HG03097 (cell line): ENCODE results near the gene AMMECR1.
A peak's percentile ranks its signal among the peaks of the same experiment; 100 is the strongest.

ENCODE experiments used
- ATAC-seq: cut with Tn5 transposase; IDR thresholded peaks from one replicate; pipeline ENCODE4 v1.9.1; 2021; ENCODE audit not compliant: unreplicated experiment, low FRiP score

The AMMECR1 gene

DNA sequence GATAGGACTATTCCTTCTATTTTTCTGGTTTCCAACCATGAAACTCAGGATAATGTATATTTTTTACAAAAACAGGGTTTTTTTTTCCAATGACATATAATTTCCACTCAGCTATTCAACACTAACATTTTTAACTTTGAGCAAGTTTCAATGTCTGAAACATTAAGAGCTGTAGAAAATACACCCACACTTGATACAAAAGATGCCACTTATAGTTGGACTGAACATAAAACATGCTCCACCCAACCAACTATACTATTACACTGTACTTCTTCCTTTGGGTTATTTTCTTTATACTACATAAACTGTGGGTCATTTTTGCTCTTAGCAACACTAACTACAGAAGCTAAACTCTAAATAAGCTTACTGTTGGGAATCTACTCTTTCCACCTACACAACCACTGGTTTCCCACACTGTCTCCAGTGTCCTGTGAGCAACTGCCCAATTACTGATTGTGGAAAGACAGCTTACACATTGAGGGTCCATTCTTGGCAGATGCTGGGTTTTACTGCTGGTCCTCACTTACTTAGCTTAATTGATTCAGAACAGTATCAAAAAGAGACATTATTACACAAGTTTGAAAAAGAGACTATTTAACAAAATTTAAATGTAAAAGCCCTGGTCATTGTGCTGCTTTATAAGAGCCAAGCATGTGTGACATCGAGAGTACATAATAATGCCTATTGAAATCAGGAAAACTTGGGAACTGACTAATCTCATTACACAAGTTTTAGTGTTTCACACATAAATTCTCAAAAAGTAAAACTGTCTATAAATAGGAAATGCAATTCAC is 6.3 kb downstream of the AMMECR1 start:
- ATAC-seq, result no peak

DNA sequence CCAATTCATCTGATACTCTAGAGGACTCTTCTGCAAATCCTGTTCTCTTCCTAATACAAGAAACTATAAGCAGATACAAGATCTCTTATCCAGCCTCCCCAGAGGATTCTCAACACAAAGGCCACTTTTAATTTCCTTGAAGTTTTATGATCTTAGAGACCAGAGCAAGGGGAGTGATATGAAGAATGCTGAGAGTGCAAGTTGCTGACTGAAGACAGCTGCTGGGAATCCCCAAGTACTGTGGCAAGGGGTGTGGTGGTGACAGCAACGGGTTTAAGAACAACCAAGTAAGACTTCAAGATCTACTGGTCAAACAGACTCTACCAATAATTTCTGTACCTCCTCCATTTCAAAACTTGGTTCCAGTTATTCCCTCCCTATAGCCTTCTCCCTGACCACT is 7.0 kb downstream of the AMMECR1 start:
- no peak for ATAC-seq

DNA sequence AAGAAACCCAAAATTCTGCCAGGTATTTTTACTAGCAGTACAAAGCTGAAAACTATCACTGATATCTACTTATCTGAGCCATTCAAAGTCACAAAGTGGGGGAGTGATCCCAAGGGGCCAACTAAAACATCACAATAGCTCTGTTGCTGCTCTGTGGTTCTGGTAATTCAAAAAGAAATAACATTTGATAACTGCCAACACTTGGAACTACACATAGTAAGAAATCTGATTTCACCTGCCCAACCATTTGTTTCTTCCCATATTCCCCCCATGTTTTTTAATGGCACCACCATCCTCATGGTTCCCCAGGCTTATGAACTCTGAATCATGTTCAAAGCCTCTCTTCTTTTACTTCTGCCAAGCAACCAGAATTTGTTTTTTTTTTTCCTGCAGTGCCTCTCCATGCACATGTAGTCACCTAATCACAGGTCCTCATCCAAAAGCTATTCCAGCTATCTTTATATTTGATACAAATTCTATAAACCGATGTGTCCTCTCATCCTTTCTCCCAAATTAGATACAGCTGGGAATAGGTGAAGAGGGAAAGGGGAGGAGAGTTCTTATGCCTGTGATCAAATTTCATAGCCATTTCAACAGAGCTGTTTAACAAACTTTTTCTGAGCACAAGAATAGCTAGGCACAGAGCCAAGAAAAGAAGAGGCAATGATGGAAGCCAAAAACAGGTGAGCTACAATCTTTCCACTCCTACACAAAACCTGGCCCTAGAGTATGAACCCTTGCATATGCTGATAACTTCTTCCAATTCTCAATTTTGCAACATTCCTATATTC is 7.7 kb downstream of the AMMECR1 start:
- no peak for ATAC-seq

DNA sequence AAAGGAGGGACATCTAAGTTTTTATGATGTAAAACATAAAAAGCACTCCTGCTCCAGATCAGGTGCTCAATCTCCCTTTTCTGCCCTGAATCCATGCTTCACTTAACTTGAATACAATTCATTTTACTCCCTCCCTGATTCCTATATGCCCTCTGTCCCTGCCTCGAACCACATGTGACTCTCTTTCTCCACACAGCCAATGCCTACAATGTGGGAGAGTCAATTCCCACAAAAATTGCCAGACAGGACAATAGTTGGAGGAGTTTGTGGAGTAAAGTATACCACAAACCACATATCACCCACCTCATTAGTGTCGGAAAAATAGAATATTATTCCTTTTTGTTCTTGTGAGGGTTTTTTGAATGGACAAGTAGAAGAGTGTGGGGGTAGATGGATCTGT is 9.7 kb downstream of the AMMECR1 start:
- no peak for ATAC-seq

DNA sequence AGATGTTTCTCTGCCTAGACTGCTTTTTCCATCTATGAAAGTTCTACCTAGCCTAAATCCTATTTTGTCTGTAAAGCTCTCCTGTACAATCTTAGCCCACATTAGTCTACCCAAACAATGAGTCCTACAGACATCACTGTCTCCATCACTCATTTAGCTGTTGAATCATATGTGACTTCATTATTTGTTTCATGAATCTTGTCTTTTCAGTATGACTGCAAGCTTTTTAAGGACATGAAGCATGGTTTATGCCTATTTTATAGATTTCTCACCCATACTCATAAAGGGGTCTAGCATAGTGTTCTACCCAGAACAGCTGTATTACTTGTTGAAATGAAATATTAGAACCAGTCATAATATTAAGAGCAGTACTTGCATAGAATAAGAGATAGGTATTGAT is 13.0 kb downstream of the AMMECR1 start:
- ATAC-seq, result no peak

DNA sequence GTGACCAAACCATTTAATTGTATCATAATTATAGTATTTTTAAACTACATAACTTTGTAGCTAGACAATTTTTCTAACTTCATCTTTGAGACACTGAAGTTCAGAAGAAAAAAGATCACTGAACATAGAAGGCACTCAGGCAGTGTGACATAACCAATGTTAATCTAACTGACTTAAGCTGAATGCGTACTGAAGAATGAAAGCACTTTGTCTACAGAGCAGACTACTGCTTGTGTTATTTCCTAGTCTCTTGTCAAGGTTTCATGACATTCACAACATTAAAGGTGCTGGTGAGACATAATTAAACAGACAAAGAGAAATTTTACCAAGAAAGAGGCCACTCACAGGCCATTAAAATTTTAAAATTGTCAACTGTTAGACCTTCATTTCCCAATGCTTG is 13.5 kb downstream of the AMMECR1 start:
- no peak for ATAC-seq

DNA sequence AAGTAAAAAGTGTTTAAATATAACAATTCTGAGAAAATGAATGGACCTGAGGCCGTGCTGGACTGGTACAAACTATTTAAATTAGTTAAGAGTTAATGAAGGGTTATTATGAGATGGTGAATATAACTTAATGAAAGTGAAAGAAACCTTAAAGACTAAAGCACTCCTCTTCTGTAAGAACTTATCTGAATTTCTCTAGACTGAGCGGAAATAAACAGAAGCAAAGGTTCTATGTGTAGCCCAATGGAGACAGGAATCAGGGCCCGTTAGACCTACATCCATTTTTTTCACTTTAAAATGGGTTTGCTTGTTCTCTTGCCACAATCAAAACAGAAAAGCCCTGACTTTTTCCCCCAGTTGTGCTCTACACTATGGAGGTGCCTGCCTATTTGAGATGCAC is 14.9 kb downstream of the AMMECR1 start:
- ATAC-seq, result no peak

DNA sequence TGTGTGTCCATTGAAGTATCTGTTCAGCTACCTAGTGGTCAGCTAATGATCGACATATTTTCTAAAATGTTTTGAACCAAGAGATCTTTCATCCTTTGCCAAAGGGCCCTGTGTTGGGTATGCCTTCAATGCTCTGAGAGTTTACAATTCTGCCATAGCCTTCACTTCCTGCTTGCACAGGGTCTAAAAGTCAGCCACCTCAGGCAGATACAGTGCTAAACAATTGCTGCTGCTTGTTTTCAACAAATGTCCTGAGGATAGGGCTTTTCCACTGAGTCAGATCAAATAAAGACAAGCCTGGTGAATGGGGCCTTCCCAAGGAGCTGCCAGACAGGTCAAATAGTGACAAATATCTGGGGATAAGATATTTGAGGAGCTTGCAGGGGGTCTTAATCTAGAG is 16.7 kb downstream of the AMMECR1 start:
- no peak for ATAC-seq

DNA sequence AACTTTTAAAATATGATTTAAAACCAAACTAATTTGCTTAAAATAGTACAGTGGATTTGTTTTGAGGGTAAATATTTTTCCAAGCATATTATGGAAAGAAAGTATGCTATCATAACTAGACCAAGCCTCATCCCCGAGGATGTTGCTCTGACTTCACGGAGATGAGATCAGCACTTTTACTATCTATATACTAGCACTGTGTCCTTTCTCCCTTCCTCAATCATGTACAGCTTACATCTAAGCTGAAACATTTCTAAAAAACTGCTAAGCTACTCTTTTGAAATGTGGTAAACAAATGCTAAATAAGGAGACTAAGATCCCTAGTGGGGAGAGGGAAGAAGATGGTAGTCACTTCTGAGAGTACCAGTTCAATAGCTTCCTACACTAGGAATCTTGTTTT is 23.8 kb downstream of the AMMECR1 start:
- ATAC-seq, result no peak

DNA sequence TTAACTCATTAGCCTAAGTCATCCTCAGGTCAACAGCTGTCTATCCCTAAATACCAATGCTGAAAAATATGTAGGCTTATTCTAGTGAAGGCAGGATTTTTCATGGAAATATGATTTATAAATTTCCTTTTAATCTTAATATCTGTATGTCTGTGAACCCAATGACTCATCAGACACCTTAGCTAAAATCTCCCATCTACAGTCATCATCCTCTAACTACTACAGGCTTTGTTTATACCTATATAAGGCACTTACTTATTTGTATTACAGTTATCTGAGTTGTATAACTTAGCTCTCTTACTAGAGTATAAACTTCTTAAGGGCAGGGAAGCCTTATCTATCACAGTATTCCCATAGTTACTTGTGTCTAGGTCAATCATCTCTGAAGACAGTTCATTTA is 24.2 kb downstream of the AMMECR1 start:
- ATAC-seq, result no peak

DNA sequence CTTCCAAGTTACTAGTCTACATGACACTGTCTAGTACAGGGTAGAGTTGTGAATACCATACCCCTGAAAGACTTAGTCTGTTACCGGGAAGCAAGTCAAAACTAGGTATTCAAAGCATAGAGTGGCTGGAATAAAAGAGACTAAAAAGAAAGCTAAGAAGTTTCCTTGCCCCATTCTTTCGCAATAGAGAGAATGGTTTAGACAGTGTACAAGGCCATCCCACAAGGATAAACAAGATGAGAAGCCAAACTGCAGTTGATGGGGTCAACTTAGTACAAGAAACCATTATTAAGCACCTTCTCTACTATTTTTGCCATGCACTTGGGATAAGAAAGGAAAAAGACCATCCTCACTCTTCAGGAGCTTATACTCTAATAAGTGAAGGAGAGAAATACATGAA is 30.3 kb downstream of the AMMECR1 start:
- ATAC-seq, result no peak

DNA sequence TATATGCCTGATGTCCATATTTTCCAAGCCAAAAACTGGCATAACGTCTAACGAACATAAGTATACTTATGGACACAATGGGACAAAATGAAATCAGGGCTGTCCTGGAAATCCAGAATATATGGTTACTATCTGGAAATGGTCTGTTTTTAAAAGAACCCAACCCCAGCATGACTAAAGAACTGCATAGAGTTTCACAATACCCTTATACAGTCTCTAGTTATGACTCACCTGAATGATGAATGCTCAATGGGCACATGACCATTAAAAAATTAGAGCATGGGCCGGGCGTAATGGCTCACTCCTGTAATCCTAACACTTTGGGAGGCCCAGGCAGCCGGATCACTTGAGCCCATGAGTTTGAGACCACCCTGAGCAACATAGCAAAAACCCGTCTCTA is 31.8 kb downstream of the AMMECR1 start:
- no peak for ATAC-seq

DNA sequence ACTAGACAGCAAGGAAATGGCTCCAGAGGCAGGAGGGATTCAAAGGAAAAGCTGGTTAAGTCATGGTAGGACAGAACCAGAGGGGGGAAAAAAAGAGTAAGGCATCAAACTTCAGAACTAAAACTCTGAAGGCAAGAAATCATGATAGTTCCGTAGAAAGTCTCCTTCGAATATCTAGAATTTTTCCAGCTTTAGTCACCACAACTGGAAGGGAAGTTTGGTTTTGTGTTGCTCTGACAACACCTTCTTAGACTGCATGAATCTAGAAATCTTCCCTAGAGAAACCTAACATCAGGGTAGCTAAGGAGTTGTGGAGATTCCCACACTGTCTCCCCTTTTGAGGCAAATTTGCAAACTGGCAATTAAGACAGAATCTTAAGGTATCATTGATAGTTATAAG is 33.7 kb downstream of the AMMECR1 start:
- no peak for ATAC-seq

DNA sequence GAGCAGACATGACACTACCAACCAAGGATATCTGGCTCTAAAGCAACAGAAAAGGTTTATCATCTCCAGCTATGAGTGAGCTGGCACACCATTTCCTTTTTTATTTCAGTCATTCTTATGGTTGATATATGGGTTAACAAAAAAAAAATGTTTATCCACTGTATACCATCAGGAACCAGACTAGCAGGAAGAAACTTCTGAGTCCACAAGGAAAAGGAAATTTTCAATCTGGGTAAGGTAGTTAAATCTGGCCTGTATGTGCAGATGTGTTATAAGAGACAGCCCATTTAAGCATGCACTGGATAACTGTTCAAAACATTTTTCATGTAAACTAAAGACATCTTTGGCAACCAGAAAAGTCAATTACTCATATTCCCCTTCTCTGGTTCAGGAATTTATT is 35.0 kb downstream of the AMMECR1 start:
- ATAC-seq, result no peak

DNA sequence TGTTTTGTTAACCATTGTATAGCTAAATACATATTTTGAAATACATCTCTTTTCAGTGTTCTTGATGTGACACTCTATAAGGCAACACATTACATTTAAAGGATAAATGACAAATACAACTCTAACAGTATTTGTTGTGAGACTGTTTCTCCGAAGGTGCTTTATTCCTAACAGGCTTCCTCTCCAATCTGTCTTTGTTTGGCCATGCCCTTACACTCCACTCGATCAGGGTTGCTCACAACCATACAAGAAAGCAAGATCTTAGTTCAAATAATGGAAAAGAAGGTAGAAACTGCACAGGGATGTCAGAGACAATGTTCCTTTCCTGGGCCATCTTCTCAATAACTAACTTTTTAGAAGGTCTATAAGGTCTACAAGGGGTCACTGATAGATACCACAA is 36.5 kb downstream of the AMMECR1 start:
- no peak for ATAC-seq

DNA sequence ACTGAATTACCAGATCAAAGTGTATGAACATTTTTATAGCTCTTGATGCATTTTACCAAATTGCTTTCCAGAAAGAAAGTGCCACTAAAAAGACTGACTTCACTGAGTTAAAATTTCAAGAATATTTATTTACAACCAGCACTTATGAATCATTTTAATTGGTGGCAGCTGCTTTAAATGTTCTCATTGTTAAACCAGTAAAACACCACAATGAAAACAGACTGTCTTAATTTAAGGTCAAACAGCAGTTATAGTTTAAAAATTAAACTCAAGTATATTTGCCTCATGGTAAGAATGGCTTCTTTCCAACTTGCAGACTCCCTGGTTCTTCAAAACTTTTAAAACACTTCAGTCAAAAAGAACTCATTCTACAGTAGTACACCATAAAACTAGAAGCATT is 36.9 kb downstream of the AMMECR1 start:
- no peak for ATAC-seq

DNA sequence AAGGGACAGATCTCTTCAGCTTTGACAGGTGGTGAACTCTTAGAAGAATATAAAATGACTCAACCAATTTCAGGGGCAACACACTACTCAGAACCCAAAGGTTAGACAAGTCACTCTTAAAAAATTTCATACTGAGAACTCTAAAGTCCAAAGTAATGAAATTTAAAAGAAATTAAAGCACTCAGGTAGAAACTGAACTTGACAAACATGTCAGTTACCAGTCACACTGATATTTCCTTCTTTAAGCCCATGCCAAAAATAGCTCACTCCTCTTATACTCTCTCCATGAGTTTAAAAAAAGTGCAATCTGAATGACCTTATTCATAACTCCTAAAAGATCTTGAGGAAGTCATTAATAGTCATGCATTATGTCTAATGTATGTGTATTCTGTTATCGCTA is 40.3 kb downstream of the AMMECR1 start:
- no peak for ATAC-seq

DNA sequence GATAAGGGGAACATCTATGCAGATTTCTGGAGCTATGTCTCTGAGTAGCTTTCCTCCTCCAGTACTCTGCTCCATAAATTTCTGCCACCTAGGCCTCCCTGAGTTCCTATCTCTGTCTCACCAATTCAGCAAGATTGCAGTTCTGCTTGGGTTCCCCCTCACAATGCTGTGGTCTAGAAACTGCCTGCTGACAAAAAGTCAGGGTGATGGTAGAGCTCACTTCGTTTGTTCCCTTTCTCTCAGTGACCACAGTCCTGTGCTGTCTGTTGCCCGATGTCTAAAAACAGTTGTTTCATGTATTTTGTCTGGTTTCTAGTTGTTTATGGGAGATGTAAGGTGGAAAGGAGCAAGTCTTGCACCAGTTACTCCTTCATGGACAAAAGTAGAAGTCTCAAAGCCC is 41.1 kb downstream of the AMMECR1 start:
- peak; percentile 78 for ATAC-seq

DNA sequence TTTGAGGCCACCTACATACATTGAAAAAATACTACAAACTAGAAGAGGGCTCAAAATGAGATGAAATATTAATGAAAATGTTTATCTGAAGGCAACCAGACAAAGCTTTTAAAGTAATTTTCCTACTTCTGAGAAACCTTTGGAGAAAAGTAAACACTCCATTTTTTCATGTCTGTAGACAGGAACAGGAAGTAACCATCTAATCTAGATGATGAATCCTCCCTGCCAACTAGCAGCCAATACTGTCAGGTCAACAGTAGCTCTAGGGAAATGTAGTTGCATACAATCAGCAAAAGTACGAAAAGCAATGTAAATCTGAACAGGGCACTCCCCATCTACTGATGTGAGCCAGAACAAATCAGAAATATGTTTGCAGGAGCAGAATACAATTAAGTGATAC is 49.0 kb downstream of the AMMECR1 start:
- no peak for ATAC-seq

DNA sequence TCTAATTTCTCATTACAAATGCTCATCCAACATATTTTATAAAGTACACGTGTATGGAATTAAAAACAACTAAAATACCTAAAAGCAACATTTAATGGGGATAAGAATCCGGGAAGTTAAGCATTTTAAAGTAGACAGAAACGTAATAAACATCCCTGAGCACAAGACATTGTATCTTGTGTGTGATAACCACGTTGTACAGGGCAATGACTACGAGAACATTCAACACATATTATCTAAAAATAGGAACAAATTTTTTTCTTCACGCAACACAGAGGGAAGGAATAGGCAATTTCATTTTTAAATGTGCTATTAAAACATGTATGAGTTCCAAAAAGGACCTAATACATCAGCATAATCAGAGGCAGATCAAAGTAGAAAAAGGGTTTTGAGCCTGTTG is 49.5 kb downstream of the AMMECR1 start:
- no peak for ATAC-seq

DNA sequence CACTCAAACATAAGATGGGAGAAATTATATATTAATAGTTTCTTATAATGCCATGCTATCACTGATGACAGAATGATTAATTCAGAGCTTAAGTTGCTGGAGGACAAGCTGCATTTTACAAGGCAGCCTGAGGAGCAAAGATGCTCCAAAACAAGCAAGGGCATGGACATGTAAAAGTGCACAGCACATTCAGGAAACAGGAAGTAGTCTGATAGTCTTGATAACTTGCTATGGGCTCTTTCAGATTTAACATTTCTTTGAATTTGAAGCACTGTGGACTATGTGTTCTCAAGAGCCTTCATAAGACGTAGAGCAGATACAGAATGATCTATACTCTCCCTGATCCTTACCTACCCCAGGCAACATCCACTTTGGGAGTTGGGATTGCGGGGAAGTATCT is 50.0 kb downstream of the AMMECR1 start:
- no peak for ATAC-seq

DNA sequence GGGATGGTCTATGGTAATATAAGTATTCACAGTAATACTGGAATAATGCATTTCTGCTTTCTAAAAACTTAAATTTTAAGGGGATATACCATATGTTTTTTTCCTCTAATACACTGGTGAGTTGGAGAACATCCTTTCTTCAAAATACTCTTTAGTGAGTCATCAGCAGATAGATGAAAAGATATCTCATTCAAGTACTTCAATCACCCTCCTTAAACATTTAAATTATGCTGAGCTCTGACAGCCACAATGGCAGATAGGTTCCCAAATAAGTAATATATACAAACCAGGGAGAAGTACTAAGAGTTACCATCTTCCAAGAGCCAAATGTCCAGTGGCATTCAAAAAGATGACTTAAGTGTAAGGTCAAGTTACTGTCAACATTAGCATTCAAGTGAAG is 52.2 kb downstream of the AMMECR1 start:
- ATAC-seq, result no peak
